Lung (tissue), 12 donors: ENCODE measurements around the gene GOLGA3. TPM values are rescaled to one million over a fixed set of nuclear protein-coding genes. Genes with fewer than 3 reads are reported as not detected.

Experiments used
- ATAC-seq: fragments of 200-7000 bp; cut with Tn5 transposase; one replicate; pipeline ENCODE4 v1.9.1; 2020; ENCODE audit warnings: moderate number of reproducible peaks; ENCODE audit not compliant: insufficient read depth, low FRiP score
- DNase-seq, 3 donors: peaks; one replicate each; pipeline ENCODE4 v3.0.0-alpha.2; 2013 to 2017
- H3K27ac ChIP-seq, 2 donors: one replicate each; pipeline ENCODE4 v1.5.1; 2013; ENCODE audit warnings: mild to moderate bottlenecking in 2 of 2, moderate library complexity in 2 of 2, control low read depth in 1 of 2, inconsistent platforms in 1 of 2, low read depth in 1 of 2, low read length in 1 of 2
- H3K27me3 ChIP-seq, 3 donors: one replicate each; pipeline ENCODE4 v1.5.1; 2013; ENCODE audit warnings: low read length in 2 of 3; ENCODE audit not compliant: control insufficient read depth in 3 of 3, insufficient read depth in 3 of 3
- H3K36me3 ChIP-seq, 4 donors: one replicate each; pipeline ENCODE4 v1.5.1; 2013; ENCODE audit warnings: low read length in 4 of 4, mild to moderate bottlenecking in 1 of 4, moderate library complexity in 1 of 4; ENCODE audit not compliant: control insufficient read depth in 4 of 4, insufficient read depth in 4 of 4
- H3K4me1 ChIP-seq, 5 donors: one replicate each; pipeline ENCODE4 v1.5.1; 2013; ENCODE audit warnings: low read length in 5 of 5, mild to moderate bottlenecking in 2 of 5, moderate library complexity in 1 of 5; ENCODE audit not compliant: control insufficient read depth in 5 of 5, insufficient read depth in 5 of 5
- H3K4me3 ChIP-seq: one replicate; pipeline ENCODE4 v1.5.1; 2013; ENCODE audit warnings: mild to moderate bottlenecking, control low read depth, moderate library complexity
- H3K9ac ChIP-seq, 2 donors: one replicate each; pipeline ENCODE4 v1.5.1; 2013; ENCODE audit warnings: low read length in 2 of 2, control low read depth in 1 of 2; ENCODE audit not compliant: insufficient read depth in 1 of 2
- H3K9me3 ChIP-seq, 4 donors: one replicate each; pipeline ENCODE4 v1.5.1; 2013; ENCODE audit warnings: low read length in 3 of 4, mild to moderate bottlenecking in 1 of 4, moderate library complexity in 1 of 4; ENCODE audit not compliant: control insufficient read depth in 4 of 4, insufficient read depth in 3 of 4
- CTCF ChIP-seq: IDR thresholded peaks from 2 replicates; pipeline ENCODE4 v1.5.1; 2012; ENCODE audit warnings: mild to moderate bottlenecking; ENCODE audit errors: control extremely low read depth, extremely low read depth
- WGBS, 2 donors: extraction: QIAGEN DNeasy Blood & Tissue Kit; methylation state at CpG; one replicate each; pipeline ENCODE4 v1.1.7; 2013; 5-methylcytosine and 5-hydroxymethylcytosine counted together
- polyA plus RNA-seq, 2 donors: library from polyadenylated mRNA; stranded (reverse); fragments of 200-250 nt; gene quantifications; one replicate each; pipeline ENCODE4 v1.2.1, GENCODE V29; 2013
- total RNA-seq, 2 donors: library from RNA; depleted of rRNA in 1 of 2; stranded (reverse); fragments of >200 nt in 1 of 2; gene quantifications; one replicate each; pipeline ENCODE4 v1.2.1, GENCODE V29; 2014 to 2021
- donor health status: control.
- donor health status: control.
- donor health status: Bipolar disorder and iron deficiency.
- donor health status: healthy.
- donor health status: DM: yes; HTN: yes; CAD: no.

GOLGA3 gene
- total and polyA plus RNA-seq, 4 donors = 17.5 to 81.1 (median 35.7) TPM

- 94 to 95% methylated on average over 28 of the region's 28 CpGs for WGBS, 2 donors
- Histone ChIP-seq H3K9ac (no peak overlapping the region), H3K9me3 (no peaks in the 10 kb centered on the region), H3K4me3 (no peak overlapping the region), H3K27me3 (no peaks in the 10 kb centered on the region), H3K4me1 (no peaks in the 10 kb centered on the region), H3K27ac (no peak overlapping the region), H3K36me3 (peaks cover 21 to 73% (median 40%) of the 10 kb centered on the region in 4 donors)
- peak; percentile 17 for ATAC-seq
- DNase-seq = no peak
- TF ChIP-seq CTCF = no peak
Measured at GRCh38 chr12:132801741-132802140, 26.9 kb downstream of the GOLGA3 start.

GRCh38 chr12:132798836-132799235, 29.8 kb downstream of the GOLGA3 start:
- ATAC-seq = no peak
- WGBS, 2 donors = 97% methylated on average over 15 of the region's 15 CpGs
- DNase-seq = no peak
- no peak overlapping the region for H3K27ac ChIP-seq
- no peaks in the 10 kb centered on the region for H3K4me1 ChIP-seq
- no peaks in the 10 kb centered on the region for H3K9me3 ChIP-seq
- H3K27me3 ChIP-seq = no peaks in the 10 kb centered on the region
- TF ChIP-seq CTCF = no peak
- peaks cover 28 to 68% (median 47%) of the 10 kb centered on the region in 4 donors for H3K36me3 ChIP-seq
- H3K9ac ChIP-seq = no peak overlapping the region
- H3K4me3 ChIP-seq = no peak overlapping the region

GRCh38 chr12:132797820-132798570, 30.7 kb downstream of the GOLGA3 start:
- Histone ChIP-seq H3K9ac (no peak overlapping the region), H3K4me3 (no peak overlapping the region), H3K4me1 (no peaks in the 10 kb centered on the region), H3K27me3 (no peaks in the 10 kb centered on the region), H3K36me3 (peaks cover 30 to 64% (median 45%) of the 10 kb centered on the region in 4 donors), H3K27ac (no peak overlapping the region), H3K9me3 (no peaks in the 10 kb centered on the region)
- no peak for TF ChIP-seq CTCF
- no peak for ATAC-seq
- 94 to 98% methylated on average over 24 of the region's 24 CpGs for WGBS, 2 donors
- DNase-seq = no peak
